Limb (tissue), 2 donors: ENCODE results near the gene NHERF2.
"Not testable (repeated sequence)": the region's sequence is repeated elsewhere in the genome, so short reads cannot be mapped to it uniquely, and the experiment has no call there.

Source experiments
- DNase-seq, 2 donors: peaks; one replicate each; pipeline ENCODE4 v3.0.0-alpha.2; 2016; ENCODE audit errors: extremely low spot score in 2 of 2

Gene NHERF2

DNA sequence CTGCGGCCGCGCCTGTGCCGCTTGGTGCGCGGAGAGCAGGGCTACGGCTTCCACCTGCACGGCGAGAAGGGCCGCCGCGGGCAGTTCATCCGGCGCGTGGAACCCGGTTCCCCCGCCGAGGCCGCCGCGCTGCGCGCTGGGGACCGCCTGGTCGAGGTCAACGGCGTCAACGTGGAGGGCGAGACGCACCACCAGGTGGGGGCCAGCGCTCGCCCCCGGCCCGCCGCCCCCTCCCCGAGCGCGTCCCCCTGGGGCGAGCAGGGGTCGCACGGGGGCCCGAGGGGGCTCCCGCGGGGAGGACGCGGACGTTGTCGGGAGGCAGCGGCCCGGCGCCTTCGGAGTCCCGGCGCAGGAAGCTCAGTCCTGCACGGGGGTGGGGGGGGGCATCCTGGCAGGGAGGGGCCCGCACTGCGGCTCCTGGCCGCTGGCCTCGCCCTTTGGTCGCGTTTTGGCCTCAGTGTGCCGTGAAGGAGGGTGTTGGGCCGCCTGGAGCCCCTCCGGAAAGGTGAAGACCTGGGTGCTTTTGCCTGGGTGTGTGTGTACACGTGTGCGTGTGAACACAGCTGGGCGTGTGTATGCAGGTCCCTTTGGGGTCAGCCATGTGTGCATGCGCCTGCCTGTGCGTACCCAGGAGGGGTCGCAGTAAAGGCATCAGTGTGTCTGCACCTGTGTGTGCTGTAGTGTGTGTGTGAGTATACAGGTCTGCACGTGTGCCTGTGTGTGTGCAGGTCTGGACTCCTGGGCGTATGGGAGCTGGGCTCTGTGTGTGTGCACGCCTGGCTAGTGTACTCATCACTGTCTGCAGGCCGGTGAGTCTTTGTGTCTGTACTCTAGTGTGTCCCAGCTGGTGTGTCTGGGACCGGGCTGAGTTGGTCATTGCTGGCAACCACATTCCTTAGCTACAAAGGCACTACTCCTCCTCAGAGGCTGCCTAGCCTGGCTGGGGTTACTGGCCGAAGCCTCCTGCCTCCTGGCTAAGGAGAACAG is 615 bp downstream of the NHERF2 start:
- DNase-seq, result peak in 1 of 2 donors; percentile 48

DNA sequence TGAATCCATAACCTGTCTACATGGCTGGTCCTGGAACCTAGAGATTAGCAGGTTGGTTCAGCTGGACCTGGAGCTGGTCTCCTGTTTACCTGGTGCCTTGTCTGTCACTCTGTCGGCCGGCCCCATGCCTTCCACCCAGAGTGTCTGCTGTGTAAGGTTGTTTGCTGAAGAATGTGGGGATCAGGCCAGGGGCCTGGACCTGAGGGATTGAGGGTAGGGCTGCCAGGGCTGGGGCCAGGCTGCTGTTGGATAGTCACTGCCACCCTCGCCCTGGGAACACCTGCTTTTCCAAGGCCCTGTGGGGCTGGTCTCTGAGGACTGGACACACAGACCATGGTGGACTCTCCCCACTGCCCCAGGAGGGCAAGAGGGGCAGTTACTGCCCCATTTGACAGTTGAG is 1.4 kb downstream of the NHERF2 start:
- DNase-seq, result no peak

DNA sequence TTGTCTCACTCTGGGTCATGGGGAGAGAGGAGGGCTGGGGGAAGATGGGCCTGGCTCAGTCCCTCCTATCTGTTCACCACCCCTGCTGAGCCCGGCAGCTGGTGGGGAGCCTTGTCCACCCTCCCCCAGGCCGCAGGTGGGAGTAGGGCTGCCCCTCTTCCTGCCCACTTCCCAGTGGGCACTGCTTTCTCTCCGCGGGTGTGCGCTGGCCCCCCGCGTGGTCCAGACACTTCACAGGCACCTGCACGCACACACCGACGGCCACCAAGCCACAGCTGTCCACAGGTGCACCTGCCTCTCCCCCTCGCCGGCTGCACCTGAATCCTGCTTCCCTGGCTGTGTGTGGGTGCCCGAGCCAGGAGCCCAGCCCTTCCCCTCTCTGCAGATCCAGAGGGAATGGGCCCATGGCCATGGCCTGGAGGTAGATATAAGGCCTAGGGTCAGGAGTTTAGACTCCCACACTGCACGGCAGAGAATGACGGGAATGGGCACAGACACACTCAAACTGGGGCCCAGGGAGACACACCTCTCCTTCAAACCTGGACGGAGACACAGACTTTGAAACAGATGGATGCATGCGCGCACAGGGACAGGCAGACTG is 2.0 kb downstream of the NHERF2 start:
- DNase-seq, result no peak

DNA sequence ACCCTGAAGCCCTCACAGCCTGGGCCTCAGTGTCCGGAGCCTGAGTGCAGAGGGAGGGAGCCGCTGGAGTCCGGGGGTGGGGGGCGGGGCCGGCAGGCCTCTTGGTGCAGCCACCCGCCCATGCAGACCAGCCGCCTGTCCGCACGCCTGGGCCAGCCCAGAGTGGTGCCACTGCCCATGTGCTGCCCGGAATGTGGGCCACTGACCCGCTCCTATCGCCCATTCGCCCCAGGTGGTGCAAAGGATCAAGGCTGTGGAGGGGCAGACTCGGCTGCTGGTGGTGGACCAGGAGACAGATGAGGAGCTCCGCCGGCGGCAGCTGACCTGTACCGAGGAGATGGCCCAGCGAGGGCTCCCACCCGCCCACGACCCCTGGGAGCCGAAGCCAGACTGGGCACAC is 2.6 kb downstream of the NHERF2 start:
- DNase-seq, result peak in 1 of 2 donors; percentile 26

DNA sequence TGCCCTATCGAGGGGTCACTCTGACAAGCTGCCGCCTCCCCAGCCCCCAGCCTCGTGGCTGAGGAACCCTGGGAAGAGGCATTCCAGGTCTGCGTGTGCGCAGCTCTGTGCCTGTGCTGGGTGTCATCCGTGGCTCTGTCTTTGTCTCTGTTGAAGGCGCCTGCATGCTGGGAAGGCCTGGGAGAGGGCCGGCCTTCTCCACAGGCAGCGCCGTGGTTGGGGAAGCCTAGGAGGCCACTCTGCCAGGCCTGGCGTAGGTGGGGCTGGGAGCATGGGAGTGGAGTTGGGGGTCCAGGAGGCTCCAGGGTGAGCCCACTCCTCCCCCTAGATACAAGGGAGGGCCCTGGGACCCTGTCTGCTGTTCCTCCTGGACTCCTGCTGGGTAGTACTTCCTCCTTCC is 3.3 kb downstream of the NHERF2 start:
- DNase-seq, result no peak

DNA sequence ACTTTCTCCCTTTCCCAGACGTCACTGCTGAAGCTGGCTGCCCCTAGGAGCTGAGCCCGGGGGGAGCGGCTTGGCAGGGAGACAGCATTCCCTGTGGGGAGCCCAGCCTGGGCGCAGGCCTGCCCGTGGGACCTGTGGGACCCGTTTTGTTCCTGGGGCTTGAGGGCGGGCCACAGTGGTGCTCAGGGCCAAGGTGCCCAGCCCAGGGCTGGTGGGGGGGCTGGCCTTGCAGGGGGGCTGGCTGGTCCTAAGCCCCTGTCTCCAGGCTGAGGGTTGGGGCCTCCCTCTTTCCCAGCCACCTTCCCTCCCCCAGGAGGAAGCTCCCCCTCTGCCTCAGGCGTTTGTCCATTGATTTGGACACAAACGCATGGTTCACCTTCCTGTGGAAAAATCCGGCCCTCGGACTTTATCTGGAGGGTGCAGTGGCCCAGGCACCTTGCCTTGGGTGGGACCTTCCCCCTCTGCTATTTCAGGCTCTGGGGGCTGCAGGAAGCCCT is 4.4 kb downstream of the NHERF2 start:
- no peak for DNase-seq

DNA sequence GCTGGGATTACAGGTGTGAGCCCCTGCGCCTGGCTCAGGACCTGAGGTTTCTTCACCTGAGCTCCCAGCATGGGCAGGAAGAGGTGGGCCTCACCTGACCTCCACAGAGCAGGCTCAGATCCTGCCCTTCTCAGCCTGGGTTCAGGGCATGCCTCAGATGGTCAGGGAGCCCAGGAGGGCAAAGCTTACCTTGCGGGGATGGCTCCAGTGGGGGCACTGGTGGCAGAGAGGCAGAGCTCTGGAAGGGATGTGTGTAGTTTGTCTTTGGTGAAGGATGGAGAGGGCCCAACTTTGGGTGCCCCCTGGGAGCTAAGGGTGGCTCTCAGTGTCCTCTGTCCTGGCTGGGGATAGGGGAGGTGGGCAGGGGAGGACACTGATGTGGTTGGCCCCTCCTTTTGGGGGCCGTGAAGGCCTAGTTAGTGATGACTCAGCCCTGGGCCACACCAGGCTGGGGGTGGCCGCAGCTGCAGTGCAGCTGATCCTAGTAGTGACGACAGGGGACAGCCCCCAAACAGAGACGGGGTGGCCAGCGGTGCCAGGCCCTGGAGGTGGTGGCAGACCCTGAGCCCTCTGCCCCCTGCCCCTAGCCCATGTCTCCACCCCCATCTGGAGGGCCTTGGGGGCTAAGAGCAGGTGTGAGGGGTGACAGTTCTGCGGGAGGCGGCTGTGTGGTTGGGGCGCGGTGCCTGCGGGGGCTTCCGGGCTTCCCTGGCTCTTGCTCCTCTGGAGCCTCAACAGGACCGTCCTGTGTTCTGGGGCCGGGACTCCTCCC is 5.8 kb downstream of the NHERF2 start:
- no peak for DNase-seq

DNA sequence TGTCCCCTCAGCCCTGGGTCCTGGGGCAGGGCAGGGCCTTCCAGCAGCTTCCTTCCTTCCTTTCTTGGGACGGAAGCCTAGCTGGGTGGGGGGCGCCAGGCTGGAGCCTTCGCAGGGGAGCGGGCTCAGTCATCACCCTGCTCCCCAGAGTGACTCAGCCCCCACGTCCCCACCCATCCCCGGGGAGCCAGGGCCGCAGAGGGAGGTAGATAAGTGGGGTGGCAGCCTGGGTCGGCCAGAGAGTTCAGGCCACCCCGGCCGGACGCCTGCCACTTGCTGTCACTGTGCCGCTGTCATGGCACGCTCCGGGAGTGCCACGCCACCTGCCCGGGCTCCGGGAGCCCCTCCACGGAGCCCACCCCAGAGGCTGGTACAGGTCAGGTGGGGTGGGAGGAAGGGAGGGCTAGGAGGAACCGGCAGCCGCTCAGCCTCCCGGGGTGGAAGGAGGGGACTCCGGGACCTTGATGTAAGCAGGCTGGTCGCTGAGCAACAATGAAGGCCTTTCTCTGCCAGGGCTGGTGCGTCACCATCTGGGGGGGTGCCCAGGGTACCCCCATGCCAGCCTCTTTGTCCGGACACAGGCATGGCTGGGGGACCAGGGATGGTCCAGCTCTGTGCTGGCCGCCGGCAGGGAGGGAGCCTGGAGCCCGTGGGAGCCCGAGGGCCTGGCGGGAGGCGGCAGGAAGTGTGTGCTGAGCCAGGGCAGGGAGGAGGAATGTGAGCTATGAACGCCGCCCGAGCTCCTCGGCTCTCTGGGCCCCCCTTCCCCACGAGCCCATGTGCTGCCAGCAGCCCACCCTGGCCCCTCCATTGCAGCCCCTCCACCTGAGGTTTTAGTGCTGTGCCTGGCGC is 6.6 kb downstream of the NHERF2 start:
- DNase-seq, result peak; percentile 70 to 74

DNA sequence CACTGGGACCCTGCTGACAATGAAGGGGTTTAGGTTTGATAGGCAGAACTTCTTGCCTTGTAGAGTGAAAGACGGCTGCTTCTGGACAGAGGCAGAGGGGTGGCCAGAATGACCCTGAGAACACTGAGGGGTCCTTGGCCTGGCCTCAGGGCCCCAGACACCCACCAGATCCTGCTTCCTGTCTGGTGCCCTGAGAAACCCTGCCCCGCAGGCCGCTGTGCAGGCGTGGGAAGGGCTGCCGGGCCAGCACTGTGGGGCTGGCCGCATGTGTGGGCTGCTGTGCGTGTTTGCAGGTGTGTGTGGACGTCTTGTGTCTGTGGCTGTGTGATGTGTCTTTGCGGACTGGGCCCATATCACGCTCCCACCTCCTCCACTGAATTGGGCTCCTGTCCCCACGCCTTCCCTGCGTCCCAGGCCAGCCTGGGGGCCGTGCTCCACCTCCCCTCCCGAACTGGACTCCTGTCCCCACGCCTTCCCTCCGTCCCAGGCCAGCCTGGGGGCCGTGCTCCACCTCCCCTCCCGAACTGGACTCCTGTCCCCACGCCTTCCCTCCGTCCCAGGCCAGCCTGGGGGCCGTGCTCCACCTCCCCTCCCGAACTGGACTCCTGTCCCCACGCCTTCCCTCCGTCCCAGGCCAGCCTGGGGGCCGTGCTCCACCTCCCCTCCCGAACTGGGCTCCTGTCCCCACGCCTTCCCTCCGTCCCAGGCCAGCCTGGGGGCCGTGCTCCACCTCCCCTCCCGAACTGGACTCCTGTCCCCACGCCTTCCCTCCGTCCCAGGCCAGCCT is 7.4 kb downstream of the NHERF2 start:
- not testable (repeated sequence) for DNase-seq

DNA sequence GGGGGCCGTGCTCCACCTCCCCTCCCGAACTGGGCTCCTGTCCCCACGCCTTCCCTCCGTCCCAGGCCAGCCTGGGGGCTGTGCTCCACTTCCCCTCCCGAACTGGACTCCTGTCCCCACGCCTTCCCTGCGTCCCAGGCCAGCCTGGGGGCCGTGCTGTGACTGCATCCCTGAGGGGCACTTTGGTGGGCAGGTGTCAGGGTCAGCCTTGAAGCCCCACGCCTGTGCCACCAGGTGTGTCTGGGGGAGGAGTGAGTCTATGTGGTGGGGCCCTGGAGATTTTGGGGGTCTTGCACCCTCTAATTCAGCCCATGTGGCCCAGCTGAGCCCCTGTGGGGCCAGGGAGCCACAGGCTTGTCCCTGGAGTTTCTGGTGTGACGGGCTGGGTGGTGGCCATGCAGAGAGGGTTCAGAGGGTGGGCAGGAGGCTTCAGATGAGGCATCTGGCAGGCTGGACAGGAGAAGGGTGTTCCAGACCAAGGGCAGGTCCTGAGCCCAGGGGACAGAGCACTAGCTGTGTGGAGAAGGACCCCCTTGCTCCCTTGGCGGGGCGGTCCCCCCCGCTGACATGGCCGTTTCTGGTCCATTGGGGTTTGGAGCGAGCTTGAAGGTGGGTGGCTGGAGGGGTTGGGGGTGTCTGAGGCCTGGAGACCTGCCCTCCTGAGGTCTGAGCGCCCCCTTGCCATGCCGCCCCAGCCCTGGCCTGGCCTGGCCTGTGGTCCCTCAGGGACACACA is 8.2 kb downstream of the NHERF2 start:
- no peak for DNase-seq

DNA sequence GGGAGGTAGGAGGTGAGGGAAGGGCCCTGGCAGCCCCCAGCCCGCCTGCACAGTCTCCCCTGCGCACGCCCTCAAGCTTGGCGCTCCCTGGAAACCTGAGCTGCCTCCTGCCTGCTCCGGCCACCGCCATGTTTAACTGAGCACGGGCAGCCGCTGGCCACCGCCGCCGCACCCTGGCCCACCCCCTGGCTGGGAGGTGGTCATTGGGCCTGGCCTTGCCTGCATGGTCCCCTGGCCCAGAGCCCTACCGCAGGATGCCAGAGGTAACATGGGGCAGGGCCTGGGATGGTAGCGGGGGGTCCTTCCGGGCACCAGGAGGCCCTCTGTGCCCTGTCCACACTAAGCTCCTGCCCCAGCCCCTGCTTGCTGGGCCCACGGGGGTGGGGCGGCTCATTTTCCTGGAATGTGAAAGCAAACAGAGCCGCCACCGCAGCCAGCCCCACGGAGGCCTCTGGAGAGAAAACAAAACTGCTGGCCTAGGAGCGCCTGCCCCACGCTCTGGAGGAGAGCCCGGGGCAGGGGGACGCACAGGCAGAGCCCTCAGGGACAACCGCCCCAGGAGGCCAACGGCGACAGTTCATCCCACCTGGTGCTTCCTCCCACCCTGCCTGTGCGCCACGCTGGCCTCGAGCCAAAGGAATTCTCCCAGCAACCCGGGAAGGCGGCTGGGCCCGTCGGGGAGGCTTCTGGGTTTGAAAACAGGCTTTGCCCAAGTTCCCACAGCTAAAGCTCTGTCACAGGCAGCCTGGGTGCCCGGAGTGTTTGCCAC is 8.9 kb downstream of the NHERF2 start:
- peak in 1 of 2 donors; percentile 79 for DNase-seq

DNA sequence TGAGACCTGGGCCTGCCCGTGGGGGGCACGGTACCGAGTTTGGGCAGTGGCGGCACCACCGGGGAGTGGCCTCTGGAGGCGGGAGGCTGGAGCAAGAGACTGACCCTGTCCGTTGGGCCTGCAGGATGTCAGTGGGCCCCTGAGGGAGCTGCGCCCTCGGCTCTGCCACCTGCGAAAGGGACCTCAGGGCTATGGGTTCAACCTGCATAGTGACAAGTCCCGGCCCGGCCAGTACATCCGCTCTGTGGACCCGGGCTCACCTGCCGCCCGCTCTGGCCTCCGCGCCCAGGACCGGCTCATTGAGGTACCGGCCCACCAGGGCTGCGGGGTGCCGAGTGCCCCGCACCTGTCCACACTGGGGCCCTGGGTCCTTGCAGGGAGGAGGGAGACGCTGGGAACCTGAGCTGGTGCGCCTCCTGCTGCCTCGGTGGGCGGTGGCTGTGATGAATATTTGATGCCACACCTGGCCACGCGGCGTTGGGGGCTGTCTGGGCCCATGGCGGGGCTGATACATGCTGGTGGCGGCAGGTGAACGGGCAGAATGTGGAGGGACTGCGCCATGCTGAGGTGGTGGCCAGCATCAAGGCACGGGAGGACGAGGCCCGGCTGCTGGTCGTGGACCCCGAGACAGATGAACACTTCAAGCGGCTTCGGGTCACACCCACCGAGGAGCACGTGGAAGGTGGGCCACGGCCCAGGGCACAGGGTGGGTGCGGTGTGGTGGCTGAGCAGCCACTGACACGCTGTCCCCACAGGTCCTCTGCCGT is 9.7 kb downstream of the NHERF2 start:
- no peak for DNase-seq

DNA sequence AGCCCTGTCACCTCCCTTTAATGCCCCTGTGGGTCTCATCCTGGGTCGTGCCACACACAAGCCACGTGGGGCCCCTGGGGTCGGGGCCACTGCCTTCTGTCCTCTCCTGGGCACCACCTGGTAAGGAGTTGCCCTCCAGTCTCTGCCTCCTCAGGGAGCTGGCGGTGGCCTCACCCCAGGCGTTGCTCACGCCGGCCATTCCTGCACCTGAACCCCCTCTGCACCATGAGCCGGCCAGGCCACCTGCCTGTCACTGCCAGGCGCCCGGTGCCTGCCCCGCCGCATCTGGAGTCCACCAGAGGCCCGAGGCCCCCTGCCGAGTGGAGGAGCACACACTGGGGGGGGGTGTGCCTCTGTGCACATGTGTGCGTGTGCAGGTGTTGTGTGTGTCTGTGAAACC is 10.4 kb downstream of the NHERF2 start:
- no peak for DNase-seq

DNA sequence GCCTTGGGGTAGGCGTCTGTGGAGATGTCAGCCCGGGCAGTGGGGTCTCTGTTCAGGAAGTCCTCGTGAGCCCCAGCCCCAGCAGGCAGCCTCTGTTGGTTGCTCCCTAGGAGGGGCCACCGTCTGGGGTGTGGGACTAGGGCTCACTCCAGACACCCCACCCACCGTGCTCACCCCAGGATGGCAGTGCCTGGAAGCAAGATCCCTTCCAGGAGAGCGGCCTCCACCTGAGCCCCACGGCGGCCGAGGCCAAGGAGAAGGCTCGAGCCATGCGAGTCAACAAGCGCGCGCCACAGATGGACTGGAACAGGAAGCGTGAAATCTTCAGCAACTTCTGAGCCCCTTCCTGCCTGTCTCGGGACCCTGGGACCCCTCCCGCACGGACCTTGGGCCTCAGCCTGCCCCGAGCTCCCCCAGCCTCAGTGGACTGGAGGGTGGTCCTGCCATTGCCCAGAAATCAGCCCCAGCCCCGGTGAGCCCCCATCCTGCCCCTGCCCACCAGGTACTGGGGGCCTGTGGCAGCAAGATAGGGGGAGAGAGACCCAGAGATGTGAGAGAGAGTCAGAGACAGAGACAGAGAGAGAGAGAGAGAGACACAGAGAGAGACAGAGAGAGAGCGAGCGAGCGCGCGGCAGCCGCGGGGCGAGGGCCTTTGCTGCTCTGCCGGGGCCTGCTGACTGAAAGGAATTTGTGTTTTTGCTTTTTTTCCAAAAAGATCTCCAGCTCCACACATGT is 11.1 kb downstream of the NHERF2 start:
- DNase-seq, result peak in 1 of 2 donors; percentile 90

DNA sequence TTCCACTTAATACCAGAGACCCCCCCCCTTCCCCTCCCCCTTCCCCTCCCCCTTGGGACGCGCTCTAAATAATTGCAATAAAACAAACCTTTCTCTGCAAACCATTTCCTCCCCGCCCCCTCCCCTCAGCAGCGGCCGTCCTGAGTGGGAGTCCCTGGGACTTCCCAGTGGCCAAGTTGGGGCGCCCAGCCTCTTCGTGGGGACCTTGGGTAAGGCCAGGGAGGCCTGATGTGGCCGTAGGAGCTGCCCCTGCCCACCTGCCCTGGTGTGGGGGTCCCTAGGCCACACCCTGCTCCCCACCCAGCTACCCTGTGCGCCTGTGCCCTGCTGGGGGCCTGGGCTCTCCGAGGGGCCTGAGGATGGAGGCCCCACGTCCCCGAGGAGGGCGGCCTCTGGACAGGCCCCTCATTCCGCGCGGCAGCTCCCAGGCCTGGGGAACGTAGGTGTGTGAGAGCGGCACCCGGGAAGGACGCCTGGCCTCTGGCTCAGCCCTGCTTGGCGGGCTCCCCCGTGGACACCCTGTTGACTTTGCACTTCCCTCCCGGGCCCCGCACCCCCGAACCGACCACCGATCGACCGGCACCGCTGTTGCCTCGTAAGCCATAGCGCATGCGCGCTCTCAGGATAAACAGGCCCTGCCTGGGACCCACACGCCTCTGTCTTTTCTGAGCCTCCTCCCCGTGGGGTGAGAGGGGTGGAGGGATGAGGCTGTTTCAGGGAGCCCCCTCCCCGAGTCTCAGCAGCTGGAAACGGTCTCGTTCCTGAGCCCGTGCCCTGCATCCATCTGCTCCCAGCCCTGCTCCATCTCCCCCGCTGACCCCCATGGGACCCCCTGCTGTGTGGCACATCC is 11.9 kb downstream of the NHERF2 start:
- peak in 1 of 2 donors; percentile 84 for DNase-seq
